Hepatocyte (in vitro differentiated cells): ENCODE measurements around the gene MATK. TPM values are rescaled to one million over a fixed set of nuclear protein-coding genes. Genes with fewer than 3 reads are reported as not detected.

Experiments
- DNase-seq: peaks from one replicate; pipeline ENCODE4 v3.0.0-alpha.2; 2016; ENCODE audit warnings: low spot score
- H2AFZ ChIP-seq: fragments of 200-600 bp; sonication (generic); 2 replicates; pipeline ENCODE4 v1.6.0; 2016; ENCODE audit warnings: antibody characterized with exemption, mild to moderate bottlenecking
- H3K27ac ChIP-seq: fragments of 200-600 bp; sonication (generic); 2 replicates; pipeline ENCODE4 v1.5.1; 2016; ENCODE audit warnings: mild to moderate bottlenecking
- H3K27me3 ChIP-seq: fragments of 200-600 bp; sonication (generic); 2 replicates; pipeline ENCODE4 v1.6.1; 2016
- H3K36me3 ChIP-seq: fragments of 200-600 bp; sonication (generic); replicated peaks from 2 replicates; pipeline ENCODE4 v1.5.1; 2016; ENCODE audit warnings: low read depth; ENCODE audit not compliant: insufficient read depth
- H3K4me1 ChIP-seq: fragments of 200-600 bp; sonication (generic); 2 replicates; pipeline ENCODE4 v1.5.1; 2016; ENCODE audit warnings: mild to moderate bottlenecking, moderate library complexity; ENCODE audit not compliant: insufficient read depth
- H3K4me2 ChIP-seq: fragments of 200-600 bp; sonication (generic); 2 replicates; pipeline ENCODE4 v1.6.0; 2016
- H3K4me3 ChIP-seq: fragments of 200-600 bp; sonication (generic); 2 replicates; pipeline ENCODE4 v1.5.1; 2016; ENCODE audit warnings: mild to moderate bottlenecking
- H3K79me2 ChIP-seq: fragments of 200-600 bp; sonication (generic); 2 replicates; pipeline ENCODE4 v1.6.0; 2017; ENCODE audit warnings: mild to moderate bottlenecking
- H3K9me2 ChIP-seq: fragments of 200-600 bp; sonication (generic); replicated peaks from 2 replicates; pipeline ENCODE4 v1.6.0; 2017; ENCODE audit warnings: mild to moderate bottlenecking; ENCODE audit not compliant: insufficient read depth
- H3K9me3 ChIP-seq: fragments of 200-600 bp; sonication (generic); 2 replicates; pipeline ENCODE4 v1.5.1; 2016; ENCODE audit warnings: low read depth, mild to moderate bottlenecking
- H4K20me1 ChIP-seq: fragments of 200-600 bp; sonication (generic); 2 replicates; pipeline ENCODE4 v1.6.0; 2016; ENCODE audit warnings: mild to moderate bottlenecking; ENCODE audit not compliant: insufficient read depth, poor library complexity, severe bottlenecking
- EZH2 ChIP-seq: fragments of 200-600 bp; sonication (generic); IDR thresholded peaks from 2 replicates; pipeline ENCODE4 v1.6.1; 2016; ENCODE audit warnings: antibody characterized with exemption, mild to moderate bottlenecking, borderline replicate concordance
- EZH2phosphoT487 ChIP-seq: fragments of 200-600 bp; sonication (generic); IDR thresholded peaks from one replicate; pipeline ENCODE4 v1.6.1; 2018; ENCODE audit warnings: antibody characterized with exemption, mild to moderate bottlenecking, low read depth, moderate library complexity; ENCODE audit not compliant: unreplicated experiment, severe bottlenecking
- WGBS: methylation state at CpG from one replicate; pipeline ENCODE4 v1.1.6; 2016; ENCODE audit warnings: low lambda C conversion rate; ENCODE audit errors: missing lambda C conversion rate; 5-methylcytosine and 5-hydroxymethylcytosine counted together
- polyA plus RNA-seq: library from polyadenylated mRNA; unstranded; fragments of >200 nt; fragmentation: Nextera tagmentation; extraction: Ambion mirVana; gene quantifications from 2 replicates; pipeline ENCODE4 v1.2.1, GENCODE V29; 2016
- total RNA-seq: library from RNA; depleted of rRNA; stranded (reverse); fragments of >200 nt; gene quantifications from 2 replicates; pipeline ENCODE4 v1.2.3, GENCODE V29; 2014
- TF ChIP-seq, protein P1 (sequence below): fragments of 200-600 bp; sonication (generic); IDR thresholded peaks from 2 replicates; pipeline ENCODE4 v1.5.1; 2016; ENCODE audit warnings: antibody characterized with exemption, mild to moderate bottlenecking; ENCODE audit not compliant: poor library complexity

The MATK gene
- total and polyA plus RNA-seq, 2 experiments from 2014 or later, result 0.50 TPM; not detected in 1

DNA sequence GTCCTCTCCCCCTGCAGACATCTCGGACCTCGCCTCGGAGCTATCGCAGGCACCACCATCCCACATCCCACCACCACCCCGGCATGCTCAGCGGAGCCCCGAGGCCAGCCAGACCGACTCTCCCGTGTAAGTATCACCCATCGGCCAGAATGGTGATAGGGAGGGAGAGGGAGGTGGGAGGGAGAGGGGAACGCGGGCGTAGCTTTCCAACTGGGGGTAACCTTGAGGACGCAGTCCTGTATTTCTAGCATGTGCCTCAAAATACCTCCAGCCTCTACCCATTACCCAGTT lies 51.9 kb downstream of the MATK start:
- Histone ChIP-seq H4K20me1 (no peaks in the 10 kb centered on the region), H3K4me1 (no peaks in the 10 kb centered on the region), H3K27me3 (no peaks in the 10 kb centered on the region), H3K27ac (no peak overlapping the region), H3K4me3 (no peak overlapping the region), H3K9me3 (no peaks in the 10 kb centered on the region), H3K36me3 (no peaks in the 10 kb centered on the region), H3K79me2 (no peaks in the 10 kb centered on the region), H2AFZ (no peak overlapping the region), H3K4me2 (no peak overlapping the region), H3K9me2 (no peaks in the 10 kb centered on the region)
- no peak for DNase-seq
- TF ChIP-seq, protein P1, sequence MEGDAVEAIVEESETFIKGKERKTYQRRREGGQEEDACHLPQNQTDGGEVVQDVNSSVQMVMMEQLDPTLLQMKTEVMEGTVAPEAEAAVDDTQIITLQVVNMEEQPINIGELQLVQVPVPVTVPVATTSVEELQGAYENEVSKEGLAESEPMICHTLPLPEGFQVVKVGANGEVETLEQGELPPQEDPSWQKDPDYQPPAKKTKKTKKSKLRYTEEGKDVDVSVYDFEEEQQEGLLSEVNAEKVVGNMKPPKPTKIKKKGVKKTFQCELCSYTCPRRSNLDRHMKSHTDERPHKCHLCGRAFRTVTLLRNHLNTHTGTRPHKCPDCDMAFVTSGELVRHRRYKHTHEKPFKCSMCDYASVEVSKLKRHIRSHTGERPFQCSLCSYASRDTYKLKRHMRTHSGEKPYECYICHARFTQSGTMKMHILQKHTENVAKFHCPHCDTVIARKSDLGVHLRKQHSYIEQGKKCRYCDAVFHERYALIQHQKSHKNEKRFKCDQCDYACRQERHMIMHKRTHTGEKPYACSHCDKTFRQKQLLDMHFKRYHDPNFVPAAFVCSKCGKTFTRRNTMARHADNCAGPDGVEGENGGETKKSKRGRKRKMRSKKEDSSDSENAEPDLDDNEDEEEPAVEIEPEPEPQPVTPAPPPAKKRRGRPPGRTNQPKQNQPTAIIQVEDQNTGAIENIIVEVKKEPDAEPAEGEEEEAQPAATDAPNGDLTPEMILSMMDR, result no peak
- TF ChIP-seq EZH2phosphoT487 (no peak), EZH2 (no peak)
- WGBS, result 96% methylated on average over 14 of the region's 14 CpGs

DNA sequence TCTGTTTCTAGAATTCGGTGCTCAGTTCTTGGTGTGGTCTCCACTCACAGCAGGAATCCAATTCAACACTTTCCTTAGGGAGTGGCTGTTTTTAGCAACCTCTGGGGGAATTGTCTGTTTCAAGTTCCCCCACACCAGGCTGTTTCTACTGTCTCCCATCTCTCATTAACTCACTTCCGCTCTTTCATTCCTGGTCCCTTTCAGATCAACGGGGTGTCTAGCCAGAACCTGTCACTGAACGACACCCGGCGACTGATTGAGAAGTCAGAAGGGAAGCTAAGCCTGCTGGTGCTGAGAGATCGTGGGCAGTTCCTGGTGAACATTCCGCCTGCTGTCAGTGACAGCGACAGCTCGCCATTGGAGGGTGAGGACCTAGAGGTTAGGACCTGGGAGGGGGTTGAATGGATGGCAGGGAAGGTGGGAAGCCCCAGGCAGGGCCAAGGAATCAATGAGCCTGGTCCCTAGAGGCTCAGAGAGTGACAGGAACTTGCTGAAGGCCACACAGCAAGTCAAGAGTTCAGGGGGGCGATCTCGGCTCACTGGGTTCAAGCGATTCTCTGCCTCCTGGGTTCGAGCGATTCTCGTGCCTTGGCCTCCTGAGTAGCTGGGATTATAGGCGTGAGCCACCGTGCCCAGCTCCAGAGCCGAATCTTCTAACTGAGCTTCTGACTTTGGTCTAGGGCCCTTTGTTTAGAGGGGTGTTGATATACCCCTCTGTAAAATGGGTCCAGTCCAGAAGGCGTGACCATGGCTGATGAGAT lies 52.5 kb downstream of the MATK start:
- WGBS, result 91% methylated on average over 20 of the region's 20 CpGs

DNA sequence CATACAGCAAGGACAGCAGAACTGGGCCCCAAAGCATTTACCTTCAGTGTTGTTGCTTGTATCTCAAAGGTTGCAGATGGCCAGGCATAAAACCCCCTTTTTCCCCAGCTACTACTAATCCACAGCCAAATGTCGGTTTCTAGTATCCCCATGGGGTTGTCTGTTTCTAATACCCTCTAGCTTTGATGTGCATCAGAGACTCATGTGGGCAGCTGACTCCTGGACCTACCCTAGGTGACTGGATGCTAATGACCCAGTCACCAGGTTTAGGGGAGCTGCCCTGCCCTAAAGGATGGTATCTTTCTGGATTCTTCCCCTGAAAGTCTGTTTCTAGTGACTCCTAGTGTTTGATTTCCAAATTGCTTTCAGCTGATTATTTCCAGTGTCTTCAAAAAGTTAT lies 54.1 kb downstream of the MATK start:
- Histone ChIP-seq H3K9me2 (no peaks in the 10 kb centered on the region), H3K27ac (no peak overlapping the region), H3K9me3 (no peaks in the 10 kb centered on the region), H3K4me1 (no peaks in the 10 kb centered on the region), H4K20me1 (no peaks in the 10 kb centered on the region), H3K4me2 (no peak overlapping the region), H3K36me3 (no peaks in the 10 kb centered on the region), H3K4me3 (no peak overlapping the region), H3K79me2 (peaks cover 3% of the 10 kb centered on the region), H2AFZ (no peak overlapping the region), H3K27me3 (no peaks in the 10 kb centered on the region)
- DNase-seq, result no peak
- WGBS, result 93% methylated on average over 1 of the region's 1 CpG
- TF ChIP-seq, protein P1, result no peak
- TF ChIP-seq EZH2, result no peak
- no peak for TF ChIP-seq EZH2phosphoT487

More for the DNA sequence above, 52.5 kb downstream of the MATK start:
- H3K36me3 ChIP-seq, result no peaks in the 10 kb centered on the region
- no peak for TF ChIP-seq EZH2
- TF ChIP-seq, protein P1, result no peak
- TF ChIP-seq EZH2phosphoT487, result no peak
- no peak overlapping the region for H3K4me2 ChIP-seq
- no peak for DNase-seq
- no peaks in the 10 kb centered on the region for H3K79me2 ChIP-seq
- no peaks in the 10 kb centered on the region for H4K20me1 ChIP-seq
- H2AFZ ChIP-seq, result no peak overlapping the region
- H3K4me1 ChIP-seq, result no peaks in the 10 kb centered on the region
- H3K9me2 ChIP-seq, result no peaks in the 10 kb centered on the region
- no peak overlapping the region for H3K27ac ChIP-seq
- H3K4me3 ChIP-seq, result no peak overlapping the region
- H3K9me3 ChIP-seq, result no peaks in the 10 kb centered on the region
- no peaks in the 10 kb centered on the region for H3K27me3 ChIP-seq
